OCI-LY7 (cell line): ENCODE measurements around the gene ZNF532.

ENCODE experiments used
- EZH2phosphoT487 ChIP-seq: fragments of 200-600 bp; sonication (generic); IDR thresholded peaks from 2 replicates; pipeline ENCODE4 v1.6.1; 2018; ENCODE audit warnings: low read depth, borderline replicate concordance, mild to moderate bottlenecking, mixed run types, antibody characterized with exemption, low read length, moderate library complexity, mixed read lengths
- TF ChIP-seq, protein P1 (sequence below): fragments of 200-600 bp; sonication (generic); conservative IDR thresholded peaks from 2 replicates; pipeline ENCODE4 v1.5.1; 2014; ENCODE audit warnings: mild to moderate bottlenecking, antibody characterized with exemption, low read length, moderate library complexity, mixed read lengths

DNA sequence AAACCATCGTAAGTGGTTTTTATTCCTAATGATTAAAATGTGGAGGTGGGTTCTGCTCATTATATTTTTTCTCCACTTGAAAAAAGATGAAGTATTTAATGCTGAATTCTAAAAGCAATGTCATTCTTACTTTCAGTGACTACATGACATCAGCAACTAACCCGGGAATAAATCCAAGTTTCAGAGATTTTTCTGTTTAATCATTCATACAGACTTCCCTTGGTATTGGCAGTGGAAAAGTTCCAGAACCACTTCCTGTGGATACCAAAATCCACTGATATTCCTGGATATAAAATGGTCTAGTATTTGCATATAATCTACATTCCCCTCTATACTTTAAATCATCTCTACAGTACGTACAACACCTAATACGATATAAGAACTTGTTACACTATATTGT lies 128.6 kb downstream of the ZNF532 start:
- TF ChIP-seq, protein P1, sequence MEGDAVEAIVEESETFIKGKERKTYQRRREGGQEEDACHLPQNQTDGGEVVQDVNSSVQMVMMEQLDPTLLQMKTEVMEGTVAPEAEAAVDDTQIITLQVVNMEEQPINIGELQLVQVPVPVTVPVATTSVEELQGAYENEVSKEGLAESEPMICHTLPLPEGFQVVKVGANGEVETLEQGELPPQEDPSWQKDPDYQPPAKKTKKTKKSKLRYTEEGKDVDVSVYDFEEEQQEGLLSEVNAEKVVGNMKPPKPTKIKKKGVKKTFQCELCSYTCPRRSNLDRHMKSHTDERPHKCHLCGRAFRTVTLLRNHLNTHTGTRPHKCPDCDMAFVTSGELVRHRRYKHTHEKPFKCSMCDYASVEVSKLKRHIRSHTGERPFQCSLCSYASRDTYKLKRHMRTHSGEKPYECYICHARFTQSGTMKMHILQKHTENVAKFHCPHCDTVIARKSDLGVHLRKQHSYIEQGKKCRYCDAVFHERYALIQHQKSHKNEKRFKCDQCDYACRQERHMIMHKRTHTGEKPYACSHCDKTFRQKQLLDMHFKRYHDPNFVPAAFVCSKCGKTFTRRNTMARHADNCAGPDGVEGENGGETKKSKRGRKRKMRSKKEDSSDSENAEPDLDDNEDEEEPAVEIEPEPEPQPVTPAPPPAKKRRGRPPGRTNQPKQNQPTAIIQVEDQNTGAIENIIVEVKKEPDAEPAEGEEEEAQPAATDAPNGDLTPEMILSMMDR = no peak
- no peak for TF ChIP-seq EZH2phosphoT487
